Measurements from ENCODE around the gene JPH3. TPM values are rescaled to one million over a fixed set of nuclear protein-coding genes. Genes with fewer than 3 reads are reported as not detected.

The JPH3 gene
- total RNA-seq, 2 experiments from 2014 or later = 0.07 to 0.09 TPM

DNA sequence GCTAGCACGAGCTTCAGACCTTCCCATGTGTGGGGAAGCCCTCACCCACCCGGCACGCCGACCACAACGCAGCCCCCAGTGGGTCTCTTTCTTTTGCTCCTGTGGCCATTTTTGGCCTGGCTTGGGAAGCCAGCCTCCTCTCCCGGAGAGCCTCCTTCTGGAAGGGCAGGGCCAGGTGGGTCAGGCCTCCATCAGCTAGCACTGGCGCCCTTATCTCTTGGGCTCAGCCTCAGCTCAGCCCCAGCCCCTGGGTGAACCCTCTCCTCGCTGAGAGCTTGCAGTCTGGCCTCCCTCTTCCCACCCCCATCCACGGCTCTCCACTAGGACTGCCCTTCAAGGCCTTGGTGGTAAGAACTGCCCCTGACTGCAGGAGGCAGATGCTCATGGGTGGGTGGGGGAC lies 14.7 kb upstream of the JPH3 start:
- TF ChIP-seq, protein P1, sequence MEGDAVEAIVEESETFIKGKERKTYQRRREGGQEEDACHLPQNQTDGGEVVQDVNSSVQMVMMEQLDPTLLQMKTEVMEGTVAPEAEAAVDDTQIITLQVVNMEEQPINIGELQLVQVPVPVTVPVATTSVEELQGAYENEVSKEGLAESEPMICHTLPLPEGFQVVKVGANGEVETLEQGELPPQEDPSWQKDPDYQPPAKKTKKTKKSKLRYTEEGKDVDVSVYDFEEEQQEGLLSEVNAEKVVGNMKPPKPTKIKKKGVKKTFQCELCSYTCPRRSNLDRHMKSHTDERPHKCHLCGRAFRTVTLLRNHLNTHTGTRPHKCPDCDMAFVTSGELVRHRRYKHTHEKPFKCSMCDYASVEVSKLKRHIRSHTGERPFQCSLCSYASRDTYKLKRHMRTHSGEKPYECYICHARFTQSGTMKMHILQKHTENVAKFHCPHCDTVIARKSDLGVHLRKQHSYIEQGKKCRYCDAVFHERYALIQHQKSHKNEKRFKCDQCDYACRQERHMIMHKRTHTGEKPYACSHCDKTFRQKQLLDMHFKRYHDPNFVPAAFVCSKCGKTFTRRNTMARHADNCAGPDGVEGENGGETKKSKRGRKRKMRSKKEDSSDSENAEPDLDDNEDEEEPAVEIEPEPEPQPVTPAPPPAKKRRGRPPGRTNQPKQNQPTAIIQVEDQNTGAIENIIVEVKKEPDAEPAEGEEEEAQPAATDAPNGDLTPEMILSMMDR (IDR thresholded peaks at IDR 0.05) = no peak
- H3K27ac Mint-ChIP-seq = no peak overlapping the region
- intact Hi-C loops (cut with micrococcal nuclease) = loop anchor here (10.0 kb wide), 1 partner anchor 47 kb away; no protein-coding TSS in a partner anchor
- POLR2A ChIA-PET = no interaction called here
- H3K4me3 Mint-ChIP-seq = no peak overlapping the region
- H3K36me3 Mint-ChIP-seq (ENCODE audit: low read depth) = no peaks in the 10 kb centered on the region
- DNase-seq (no peak), ATAC-seq (no peak)
- CTCF ChIA-PET = interaction anchor here (0.9 to 3.0 kb wide), 3 partner anchors 10 to 284 kb away, joined by 3 to 33 read pairs (median 3); no protein-coding TSS in a partner anchor
- H3K27me3 Mint-ChIP-seq = peaks cover 35% of the 10 kb centered on the region
- no peaks in the 10 kb centered on the region for H3K4me1 Mint-ChIP-seq (ENCODE audit: low read depth)
- H3K9me3 Mint-ChIP-seq = no peaks in the 10 kb centered on the region

DNA sequence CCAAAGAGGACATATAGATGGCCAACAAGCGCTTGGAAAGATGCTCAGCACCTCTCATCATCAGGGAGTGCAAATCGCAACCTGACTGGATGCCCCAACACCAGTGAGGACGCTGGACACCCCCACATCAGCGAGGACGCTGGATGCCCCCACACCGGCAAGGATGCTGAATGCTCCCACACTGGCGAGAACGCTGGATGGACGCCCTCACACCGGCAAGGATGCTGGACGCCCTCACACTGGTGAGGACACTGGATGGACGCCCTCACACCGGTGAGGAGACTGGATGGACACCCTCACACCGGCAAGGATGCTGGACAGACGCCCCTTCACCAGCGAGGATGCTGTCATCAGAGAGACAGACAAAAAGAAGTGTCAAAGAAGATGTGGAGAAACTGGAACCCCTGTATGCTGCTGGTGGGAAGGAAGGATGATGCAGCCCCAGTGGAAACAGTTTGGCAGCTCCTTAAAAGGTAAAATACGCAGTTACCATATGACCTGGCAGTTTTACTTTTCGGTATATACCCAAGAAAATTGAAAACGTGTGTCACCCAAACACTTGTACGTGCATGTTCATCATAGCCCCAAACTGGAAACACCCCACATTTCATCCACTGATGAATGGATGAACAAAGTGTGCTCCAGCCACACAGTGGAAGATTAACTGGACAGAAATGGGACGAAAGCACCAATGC lies 10.1 kb upstream of the JPH3 start:
- Mint-ChIP-seq H3K27ac (no peak overlapping the region), H3K4me3 (no peak overlapping the region), H3K36me3 (ENCODE audit: low read depth) (no peaks in the 10 kb centered on the region), H3K27me3 (peaks cover 31% of the 10 kb centered on the region), H3K9me3 (no peaks in the 10 kb centered on the region), H3K4me1 (ENCODE audit: low read depth) (no peaks in the 10 kb centered on the region)
- ChIA-PET POLR2A (interaction anchor here (1.0 kb wide), 1 partner anchor 77 kb away, joined by 3 read pairs; no protein-coding TSS in a partner anchor), CTCF (no interaction called here)
- DNase-seq (no peak), ATAC-seq (no peak)
- TF ChIP-seq, protein P1 (IDR thresholded peaks at IDR 0.05) = no peak
- intact Hi-C loops (cut with micrococcal nuclease) = no loop called here

GRCh38 chr16:87593710-87594258 lies 8.5 kb upstream of the JPH3 start:
- intact Hi-C loops (cut with micrococcal nuclease) = no loop called here
- TF ChIP-seq, protein P1 (IDR thresholded peaks at IDR 0.05) = no peak
- Mint-ChIP-seq H3K27me3 (peaks cover 28% of the 10 kb centered on the region), H3K27ac (no peak overlapping the region), H3K9me3 (no peaks in the 10 kb centered on the region), H3K4me1 (ENCODE audit: low read depth) (no peaks in the 10 kb centered on the region), H3K36me3 (ENCODE audit: low read depth) (no peaks in the 10 kb centered on the region), H3K4me3 (no peak overlapping the region)
- CTCF ChIA-PET = interaction anchor here (3.0 kb wide), 1 partner anchor 42 kb away, joined by 16 read pairs; no protein-coding TSS in a partner anchor
- DNase-seq (no peak), ATAC-seq (no peak)
- POLR2A ChIA-PET = no interaction called here

DNA sequence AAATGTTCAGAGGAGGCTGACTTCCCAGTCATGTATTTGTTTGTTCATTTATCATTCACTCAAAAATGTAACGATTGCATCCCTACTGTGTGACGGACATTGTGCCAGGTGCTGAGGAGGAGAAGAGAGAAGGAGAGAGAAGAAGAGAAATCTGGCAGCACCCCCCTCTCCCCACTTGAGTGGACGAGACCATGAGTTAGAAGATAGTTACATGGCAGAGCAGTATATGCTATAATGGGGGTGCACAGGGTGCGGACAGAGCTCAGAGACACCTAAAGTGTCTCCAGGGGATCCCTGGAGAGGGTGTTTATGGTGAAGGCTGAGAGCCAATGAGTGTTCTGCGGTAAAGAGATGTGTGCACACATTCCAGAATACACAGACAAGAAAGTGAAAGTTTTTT lies 6.6 kb upstream of the JPH3 start:
- H3K9me3 Mint-ChIP-seq = no peaks in the 10 kb centered on the region
- no peak for ATAC-seq
- POLR2A ChIA-PET = no interaction called here
- H3K27ac Mint-ChIP-seq = no peak overlapping the region
- H3K27me3 Mint-ChIP-seq = peaks cover 33% of the 10 kb centered on the region
- H3K36me3 Mint-ChIP-seq (ENCODE audit: low read depth) = no peaks in the 10 kb centered on the region
- TF ChIP-seq, protein P1 (IDR thresholded peaks at IDR 0.05) = no peak
- CTCF ChIA-PET = interaction anchor here (3.0 kb wide), 1 partner anchor 40 kb away, joined by 16 read pairs; no protein-coding TSS in a partner anchor
- no peak overlapping the region for H3K4me3 Mint-ChIP-seq
- H3K4me1 Mint-ChIP-seq (ENCODE audit: low read depth) = no peaks in the 10 kb centered on the region
- DNase-seq = no peak
- intact Hi-C loops (cut with micrococcal nuclease) = no loop called here

GRCh38 chr16:87597324-87597830 lies 4.9 kb upstream of the JPH3 start:
- CTCF ChIA-PET = interaction anchor here (0.8 to 2.3 kb wide), 2 partner anchors 10 to 39 kb away, joined by 3 to 7 read pairs; no protein-coding TSS in a partner anchor
- ATAC-seq (no peak), DNase-seq (no peak)
- Mint-ChIP-seq H3K36me3 (ENCODE audit: low read depth) (no peaks in the 10 kb centered on the region), H3K27me3 (peaks cover 40% of the 10 kb centered on the region), H3K9me3 (no peaks in the 10 kb centered on the region), H3K4me1 (ENCODE audit: low read depth) (no peaks in the 10 kb centered on the region), H3K27ac (no peak overlapping the region), H3K4me3 (no peak overlapping the region)
- intact Hi-C loops (cut with micrococcal nuclease) = no loop called here
- TF ChIP-seq, protein P1 (IDR thresholded peaks at IDR 0.05) = no peak
- POLR2A ChIA-PET = no interaction called here

Measured in activated CD8-positive, alpha-beta T cell treated with anti-CD3 and anti-CD28 coated beads for 36 hours (primary cell).